H1 (cell line): ENCODE data around the gene BRD3OS. TPM values are rescaled to one million over a fixed set of nuclear protein-coding genes. Genes with fewer than 3 reads are reported as not detected.

Source experiments
- CTCF ChIA-PET: fragments of 300-600 bp; sonication (Branson Sonifier 250); formaldehyde crosslinking; loops from one replicate; lab custom pipeline; 2021; ENCODE audit not compliant: partially characterized antibody; lab: Charles Lee
- POLR2A ChIA-PET: fragments of 300-600 bp; sonication (Branson Sonifier 250); formaldehyde crosslinking; loops from one replicate; lab custom pipeline; 2021; ENCODE audit warnings: inconsistent platforms; ENCODE audit not compliant: partially characterized antibody; lab: Charles Lee
- DNase-seq, 2 experiments: peaks; one replicate each; pipeline versions ENCODE4 v3.0.0 to v3.0.0-alpha.2; 2010 to 2022; ENCODE audit warnings: low spot score in 2 of 2, low read depth in 1 of 2, mixed read lengths in 1 of 2
- FAIRE-seq: peaks from 2 replicates; lab custom pipeline; 2011; peaks lifted over from hg19 to GRCh38; lab: Jason Lieb, UNC
- H2AFZ ChIP-seq: 2 replicates; pipeline ENCODE4 v1.8.1; 2012; ENCODE audit warnings: low read length, inconsistent platforms
- H2AK5ac ChIP-seq: 2 replicates; pipeline ENCODE4 v1.6.1; 2013; ENCODE audit warnings: low read depth, low read length
- H2BK120ac ChIP-seq: replicated peaks from 2 replicates; pipeline ENCODE3; 2013; ENCODE audit warnings: low read depth, low read length, inconsistent platforms
- H2BK12ac ChIP-seq: 2 replicates; pipeline ENCODE4 v1.6.1; 2013; ENCODE audit warnings: low read depth, low read length
- H2BK15ac ChIP-seq: 2 replicates; pipeline ENCODE4 v1.6.1; 2013; ENCODE audit warnings: low read length
- H2BK20ac ChIP-seq: 2 replicates; pipeline ENCODE4 v1.6.1; 2013; ENCODE audit warnings: low read length
- H2BK5ac ChIP-seq: 2 replicates; pipeline ENCODE4 v1.6.1; 2013; ENCODE audit warnings: low read depth, low read length
- H3K14ac ChIP-seq: 2 replicates; pipeline ENCODE4 v1.6.1; 2013; ENCODE audit warnings: inconsistent platforms; ENCODE audit not compliant: insufficient read length
- H3K18ac ChIP-seq: 2 replicates; pipeline ENCODE4 v1.6.1; 2013; ENCODE audit warnings: low read length; ENCODE audit errors: extremely low read depth
- H3K23ac ChIP-seq: 2 replicates; pipeline ENCODE4 v1.6.1; 2013; ENCODE audit warnings: inconsistent platforms; ENCODE audit not compliant: insufficient read length
- H3K23me2 ChIP-seq: 2 replicates; pipeline ENCODE4 v1.6.1; 2013; ENCODE audit warnings: low read depth, low read length
- H3K27ac ChIP-seq: 2 replicates; pipeline ENCODE4 v1.6.1; 2011; ENCODE audit warnings: low read depth, low read length, inconsistent platforms
- H3K27me3 ChIP-seq, 4 experiments: replicated peaks in 1 of 4; 1 replicate in 1 of 4; 2 replicates in 3 of 4; pipeline versions ENCODE4 v1.6.1 to v1.8.1; 2011 to 2013; ENCODE audit warnings: low read length in 3 of 4, mild to moderate bottlenecking in 3 of 4, inconsistent platforms in 2 of 4, mixed read lengths in 2 of 4, moderate library complexity in 1 of 4; ENCODE audit not compliant: control insufficient read depth in 3 of 4, insufficient read depth in 3 of 4; ENCODE audit errors: extremely low read depth in 1 of 4
- H3K36me3 ChIP-seq, 4 experiments: 2 replicates each; pipeline versions ENCODE4 v1.6.1 to v1.8.1; 2011 to 2013; ENCODE audit warnings: mild to moderate bottlenecking in 4 of 4, low read length in 3 of 4, moderate library complexity in 2 of 4, control low read depth in 1 of 4, inconsistent platforms in 1 of 4; ENCODE audit not compliant: insufficient read depth in 4 of 4, control insufficient read depth in 2 of 4
- H3K4ac ChIP-seq: replicated peaks from 2 replicates; pipeline ENCODE3; 2013; ENCODE audit warnings: low read length, low read depth, mixed read lengths, inconsistent platforms; ENCODE audit not compliant: insufficient read length
- H3K4me1 ChIP-seq, 4 experiments: replicated peaks in 1 of 4; 1 replicate in 1 of 4; 2 replicates in 3 of 4; pipeline versions ENCODE4 v1.6.1 to v1.8.1; 2011 to 2013; ENCODE audit warnings: low read length in 3 of 4, inconsistent platforms in 2 of 4, mixed read lengths in 1 of 4; ENCODE audit not compliant: insufficient read depth in 4 of 4, control insufficient read depth in 3 of 4
- H3K4me2 ChIP-seq, 2 experiments: 2 replicates each; pipeline versions ENCODE4 v1.6.1 to v1.8.1; 2011 to 2013; ENCODE audit warnings: low read depth in 2 of 2, low read length in 2 of 2, control low read depth in 1 of 2, inconsistent platforms in 1 of 2, mild to moderate bottlenecking in 1 of 2; ENCODE audit not compliant: insufficient read depth in 1 of 2
- H3K4me3 ChIP-seq, 4 experiments: fragments of 200-600, 300-600 bp in 1 of 4; sonication (generic), shearing (Covaris generic), sonication (Bioruptor Twin) in 1 of 4; 2 replicates each; pipeline versions ENCODE4 v1.5.1 to v1.8.1; 2011 to 2016; ENCODE audit warnings: low read length in 4 of 4, low read depth in 3 of 4, control low read depth in 2 of 4, inconsistent platforms in 2 of 4, mild to moderate bottlenecking in 2 of 4, mixed read lengths in 1 of 4, moderate library complexity in 1 of 4; ENCODE audit not compliant: insufficient read depth in 2 of 4; ENCODE audit errors: extremely low read depth in 1 of 4
- H3K56ac ChIP-seq: replicated peaks from 2 replicates; pipeline ENCODE3; 2013; ENCODE audit warnings: low read depth, mild to moderate bottlenecking, mixed read lengths, low read length, inconsistent platforms; ENCODE audit not compliant: insufficient read length
- H3K79me1 ChIP-seq: 2 replicates; pipeline ENCODE4 v1.6.1; 2013; ENCODE audit warnings: low read depth, low read length, control low read depth
- H3K79me2 ChIP-seq, 2 experiments: 2 replicates each; pipeline versions ENCODE4 v1.6.1 to v1.8.1; 2012 to 2013; ENCODE audit warnings: low read length in 2 of 2, mild to moderate bottlenecking in 2 of 2, inconsistent platforms in 1 of 2; ENCODE audit not compliant: insufficient read depth in 2 of 2, control insufficient read depth in 1 of 2
- H3K9ac ChIP-seq, 4 experiments: replicated peaks in 1 of 4; 1 replicate in 1 of 4; 2 replicates in 3 of 4; pipeline versions ENCODE4 v1.6.1 to v1.8.1; 2011 to 2013; ENCODE audit warnings: low read depth in 3 of 4, low read length in 3 of 4, control low read depth in 2 of 4, mild to moderate bottlenecking in 2 of 4, moderate library complexity in 2 of 4, inconsistent platforms in 1 of 4; ENCODE audit errors: extremely low read depth in 1 of 4
- H3K9me3 ChIP-seq, 2 experiments: 2 replicates each; pipeline versions ENCODE4 v1.6.1 to v1.8.1; 2012 to 2013; ENCODE audit warnings: mild to moderate bottlenecking in 2 of 2, moderate library complexity in 2 of 2, control low read depth in 1 of 2, inconsistent platforms in 1 of 2, low read depth in 1 of 2, low read length in 1 of 2, mixed read lengths in 1 of 2; ENCODE audit not compliant: insufficient read depth in 2 of 2
- H4K20me1 ChIP-seq, 2 experiments: replicated peaks in 1 of 2; 2 replicates each; pipeline versions ENCODE3 to v1.8.1; 2011 to 2013; ENCODE audit warnings: inconsistent platforms in 2 of 2, low read length in 2 of 2, mild to moderate bottlenecking in 1 of 2; ENCODE audit not compliant: insufficient read depth in 2 of 2, control insufficient read depth in 1 of 2
- H4K5ac ChIP-seq: 2 replicates; pipeline ENCODE4 v1.6.1; 2013; ENCODE audit warnings: low read length, low read depth, mixed read lengths, inconsistent platforms; ENCODE audit not compliant: insufficient read length
- H4K8ac ChIP-seq: 2 replicates; pipeline ENCODE4 v1.8.0; 2013; ENCODE audit warnings: mild to moderate bottlenecking, moderate library complexity, low read length, inconsistent platforms; ENCODE audit not compliant: insufficient read depth; ENCODE audit errors: extremely low read depth
- H4K91ac ChIP-seq: replicated peaks from 2 replicates; pipeline ENCODE3; 2013; ENCODE audit warnings: low read length, mixed read lengths, inconsistent platforms; ENCODE audit not compliant: insufficient read length
- FOSL1 ChIP-seq: IDR thresholded peaks from 2 replicates; pipeline ENCODE4 v1.6.1; 2011; ENCODE audit warnings: mild to moderate bottlenecking, low read depth, low read length, moderate library complexity; ENCODE audit not compliant: insufficient read depth
- GABPA ChIP-seq: IDR thresholded peaks from 2 replicates; pipeline ENCODE4 v1.6.1; 2011; ENCODE audit warnings: mild to moderate bottlenecking, low read length, moderate library complexity, borderline replicate concordance; ENCODE audit not compliant: insufficient read depth
- HDAC6 ChIP-seq: IDR thresholded peaks from one replicate; pipeline ENCODE4 v1.7.1; 2012; ENCODE audit warnings: low read depth, mild to moderate bottlenecking, inconsistent platforms, low read length, moderate library complexity
- JUN ChIP-seq: IDR thresholded peaks from 2 replicates; pipeline ENCODE4 v1.6.1; 2011; ENCODE audit warnings: low read depth, mild to moderate bottlenecking, improper control_type of control experiment, low read length
- KDM1A ChIP-seq: fragments of 200-600, 300-600 bp; sonication (generic); IDR thresholded peaks from 2 replicates; pipeline ENCODE4 v1.7.1; 2016; ENCODE audit warnings: mild to moderate bottlenecking, low read length, borderline replicate concordance
- NANOG ChIP-seq: IDR thresholded peaks from 2 replicates; pipeline ENCODE4 v1.6.1; 2011; ENCODE audit warnings: low read length, low read depth, mild to moderate bottlenecking, inconsistent platforms; ENCODE audit not compliant: insufficient read depth, poor library complexity, severe bottlenecking
- SIN3A ChIP-seq, 2 experiments: IDR thresholded peaks in 1 of 2; conservative IDR thresholded peaks in 1 of 2; 2 replicates each; pipeline ENCODE4 v1.6.1; 2011 to 2012; ENCODE audit warnings: low read length in 2 of 2, improper control_type of control experiment in 1 of 2, low read depth in 1 of 2, mild to moderate bottlenecking in 1 of 2
- SIRT6 ChIP-seq: IDR thresholded peaks from one replicate; pipeline ENCODE4 v1.7.1; 2012; ENCODE audit warnings: low read length, inconsistent platforms
- SIX5 ChIP-seq: IDR thresholded peaks from 2 replicates; pipeline ENCODE4 v1.6.1; 2011; ENCODE audit warnings: mild to moderate bottlenecking, low read depth, low read length
- SP1 ChIP-seq: IDR thresholded peaks from 2 replicates; pipeline ENCODE4 v1.6.1; 2011; ENCODE audit warnings: low read depth, low read length
- SP4 ChIP-seq: IDR thresholded peaks from 2 replicates; pipeline ENCODE4 v1.6.1; 2012; ENCODE audit warnings: low read length, inconsistent platforms
- TAF1 ChIP-seq: IDR thresholded peaks from 2 replicates; pipeline ENCODE4 v1.6.1; 2011; ENCODE audit warnings: mild to moderate bottlenecking, low read depth, low read length
- TEAD4 ChIP-seq: IDR thresholded peaks from 2 replicates; pipeline ENCODE4 v1.6.1; 2012; ENCODE audit warnings: low read depth, low read length, inconsistent platforms, mixed read lengths
- WGBS, 2 experiments: shearing (Covaris generic) in 1 of 2; methylation state at CpG; one replicate each; pipeline versions ENCODE4 v1.1.6 to v1.1.7; 2013 to 2015; ENCODE audit warnings: low lambda C conversion rate in 2 of 2, mixed read lengths in 2 of 2, inconsistent platforms in 1 of 2, low coverage in 1 of 2, missing lambda C conversion rate in 1 of 2; ENCODE audit not compliant: insufficient replicate concordance in 2 of 2, insufficient coverage in 1 of 2, insufficient read length in 1 of 2; ENCODE audit errors: extremely low coverage in 1 of 2, missing lambda C conversion rate in 1 of 2; 5-methylcytosine and 5-hydroxymethylcytosine counted together
- polyA plus RNA-seq, 7 experiments: library from polyadenylated mRNA; depleted of rRNA in 3 of 7; stranded (reverse) in 5 of 7; unstranded in 2 of 7; fragments of >200 nt in 5 of 7; fragments of 200-250 nt in 2 of 7; gene quantifications; 1 replicate in 5 of 7; 2 replicates in 1 of 7; 4 replicates in 1 of 7; pipeline versions ENCODE4 v1.2.1 to v1.2.3, GENCODE V29; 2011 to 2013; ENCODE audit warnings: missing spikeins in 2 of 7, mixed read lengths in 2 of 7
- total RNA-seq: library from RNA; stranded (reverse); fragmentation: NEBNext Ultra II Directional; extraction: Animal tissue kit (Norgen Biotek cat#: 25700); gene quantifications from 2 replicates; pipeline ENCODE4 v1.2.1, GENCODE V29; 2021

The BRD3OS gene
- total and polyA plus RNA-seq, 2 of the 8 experiments (the other 6 are each of a cell fraction or from before 2014, with no cell fraction given): 12.7 to 20.2 TPM

- Histone ChIP-seq H2BK5ac (no peak overlapping the region), H2AK5ac (0 out of 2 replicates have a peak overlapping the region, but pooled peaks have one; percentile 7), H3K27me3 (no peaks in the 10 kb centered on the region), H3K4me1 (peaks cover 0 to 20% (median 14%) of the 10 kb centered on the region in 4 experiments; a peak in 5 of 7 replicates), H2BK15ac (0 out of 2 replicates have a peak overlapping the region, but pooled peaks have one; percentile 25), H2BK20ac (no peak overlapping the region), H3K4me2 (peak overlapping the region; percentile 78 to 88; a peak in 3 of 4 replicates), H4K8ac (no peak overlapping the region), H4K20me1 (peaks cover 23 to 32% of the 10 kb centered on the region in 2 experiments), H3K56ac (no peak overlapping the region), H3K79me1 (peaks cover 12% of the 10 kb centered on the region; the same call in 1 of the 2 replicates), H3K4me3 (peak overlapping the region in 2 of 4 experiments; percentile 64 to 93; a peak in 3 of 8 replicates), H3K36me3 (no peaks in the 10 kb centered on the region), H3K4ac (no peak overlapping the region), H3K9me3 (no peaks in the 10 kb centered on the region), H3K18ac (no peak overlapping the region), H3K27ac (no peak overlapping the region), H2AFZ (no peak overlapping the region), H3K9ac (no peak overlapping the region), H4K5ac (peak overlapping the region; percentile 15), H3K79me2 (peaks cover 20 to 60% of the 10 kb centered on the region in 2 experiments; a peak in 3 of 4 replicates), H2BK12ac (peak overlapping the region; percentile 92; the same call in 1 of the 2 replicates), H3K14ac (no peak overlapping the region), H3K23me2 (peaks cover 4% of the 10 kb centered on the region; the same call in 1 of the 2 replicates), H4K91ac (peak overlapping the region; percentile 3), H2BK120ac (no peak overlapping the region), H3K23ac (no peak overlapping the region)
- FAIRE-seq: no peak
- POLR2A ChIA-PET: no interaction called here
- no peak for DNase-seq
- CTCF ChIA-PET: interaction anchor here (1.6 to 1.9 kb wide), 2 partner anchors 186 to 208 kb away, joined by 4 to 9 read pairs; no protein-coding TSS in a partner anchor
- 91% methylated on average over 20 of the region's 24 CpGs; no CpG with 5 or more reads in 1 of the 2 experiments for WGBS, 2 experiments
- TF ChIP-seq SIRT6 (no peak), KDM1A (no peak), SP4 (no peak), JUN (no peak), SIN3A (conservative IDR thresholded peaks at IDR 0.05 in 1 of 2, IDR thresholded peaks at IDR 0.05 in 1 of 2; ENCODE audit: low read depth in 1 of 2, low read length in 2 of 2) (no peak), SP1 (no peak), FOSL1 (no peak), NANOG (no peak), TEAD4 (no peak), HDAC6 (no peak), GABPA (no peak), SIX5 (no peak), TAF1 (no peak)
Observed at GRCh38 chr9:133989625-133990365, 35.5 kb upstream of the BRD3OS start.
